ENCODE measurements around the gene DUOXA1.

DNA sequence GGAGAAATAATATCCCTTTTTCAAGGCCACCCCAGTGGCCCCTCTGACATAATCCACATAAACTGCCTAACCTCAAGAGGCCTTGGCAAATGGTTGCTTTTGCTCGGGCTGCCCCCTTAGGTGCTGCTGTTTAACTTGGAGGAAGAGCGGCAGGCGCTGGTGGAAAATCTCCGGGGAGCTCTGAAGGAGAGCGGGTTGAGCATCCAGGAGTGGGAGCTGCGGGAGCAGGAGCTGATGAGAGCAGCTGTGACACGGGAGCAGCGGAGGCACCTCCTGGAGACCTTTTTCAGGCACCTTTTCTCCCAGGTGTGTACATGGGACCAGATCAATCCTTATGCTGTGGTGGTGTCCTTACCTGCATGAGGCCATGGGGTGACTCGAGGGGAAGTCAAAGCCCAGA is 15.1 kb upstream of the DUOXA1 start:
- TF ChIP-seq CTCF (IDR thresholded peaks at IDR 0.05) (no peak), POLR2A (IDR thresholded peaks at IDR 0.05) (no peak), POLR2AphosphoS5 (IDR thresholded peaks at IDR 0.05) (no peak)

Data from prostate gland (tissue), 2 donors.